ENCODE data around the gene LRRTM4. TPM values are rescaled to one million over a fixed set of nuclear protein-coding genes. Genes with fewer than 3 reads are reported as not detected.

LRRTM4 gene
- total and polyA plus RNA-seq, 2 donors (not counting 1 experiment from before 2014, with no cell fraction given) = not detected

GRCh38 chr2:77404189-77404588 lies 118.0 kb downstream of the LRRTM4 start:
- TF ChIP-seq CTCF (IDR thresholded peaks at IDR 0.05) = no peak
- TF ChIP-seq EZH2 (IDR thresholded peaks at IDR 0.05; ENCODE audit: borderline replicate concordance, insufficient read depth, low read depth, low read length, poor library complexity, severe bottlenecking) = no peak
- no peaks in the 10 kb centered on the region for H3K9me3 ChIP-seq (ENCODE audit: control extremely low read depth in 1 of 3, control insufficient read depth in 2 of 3, insufficient read depth in 1 of 3, low read length in 2 of 3)
- no peak overlapping the region for H3K4me3 ChIP-seq (ENCODE audit: control extremely low read depth in 1 of 5, extremely low read depth in 1 of 5, insufficient read depth in 1 of 5, low read depth in 2 of 5, low read length in 4 of 5)
- CTCF ChIA-PET = no interaction called here
- H3K4me1 ChIP-seq (ENCODE audit: control insufficient read depth in 2 of 2, insufficient read depth in 2 of 2, low read length in 2 of 2) = no peaks in the 10 kb centered on the region
- intact Hi-C loops (cut with micrococcal nuclease) = no loop called here
- no CpG with 5 or more reads among the region's 1 CpG for WGBS (ENCODE audit: insufficient coverage)
- Mint-ChIP-seq H3K27me3 (no peaks in the 10 kb centered on the region), H3K9me3 (ENCODE audit: insufficient read depth) (peaks cover 8% of the 10 kb centered on the region), H3K4me3 (no peak overlapping the region), H3K27ac (no peak overlapping the region), H3K4me1 (no peaks in the 10 kb centered on the region)
- H3K36me3 ChIP-seq (replicated peaks in 1 of 2; ENCODE audit: control extremely low read depth in 1 of 2, control insufficient read depth in 1 of 2, extremely low read depth in 1 of 2, insufficient read depth in 2 of 2, low read length in 1 of 2) = no peaks in the 10 kb centered on the region
- DNase-seq = no peak
- no peak for ATAC-seq (ENCODE audit: low read depth)
- no peaks in the 10 kb centered on the region for H4K20me1 ChIP-seq (ENCODE audit: control insufficient read depth, insufficient read depth, low read length, poor library complexity, severe bottlenecking)
- no peak overlapping the region for H3K4me2 ChIP-seq (replicated peaks; ENCODE audit: low read depth, low read length, poor library complexity, severe bottlenecking)
- no peaks in the 10 kb centered on the region for H3K27me3 ChIP-seq (replicated peaks in 1 of 4; ENCODE audit: control extremely low read depth in 1 of 4, control insufficient read depth in 3 of 4, insufficient read depth in 4 of 4, low read length in 3 of 4)
- POLR2A ChIA-PET = no interaction called here
- H3K79me2 ChIP-seq (ENCODE audit: control insufficient read depth, insufficient read depth, low read length) = no peaks in the 10 kb centered on the region
- H2AFZ ChIP-seq (ENCODE audit: insufficient read depth, low read depth, low read length, poor library complexity, severe bottlenecking) = no peak overlapping the region
- no peak overlapping the region for H3K27ac ChIP-seq (ENCODE audit: low read length in 2 of 2)
- H3K9ac ChIP-seq (ENCODE audit: low read length) = no peak overlapping the region

GRCh38 chr2:77398970-77399600 lies 123.1 kb downstream of the LRRTM4 start:
- H3K4me3 ChIP-seq (ENCODE audit: control extremely low read depth in 1 of 5, extremely low read depth in 1 of 5, insufficient read depth in 1 of 5, low read depth in 2 of 5, low read length in 4 of 5) = no peak overlapping the region
- H3K9me3 Mint-ChIP-seq (ENCODE audit: insufficient read depth) = peaks cover 8% of the 10 kb centered on the region
- no peaks in the 10 kb centered on the region for H3K4me1 ChIP-seq (ENCODE audit: control insufficient read depth in 2 of 2, insufficient read depth in 2 of 2, low read length in 2 of 2)
- H3K9ac ChIP-seq (ENCODE audit: low read length) = no peak overlapping the region
- no peak for ATAC-seq (ENCODE audit: low read depth)
- no peak overlapping the region for H3K4me3 Mint-ChIP-seq
- ChIA-PET CTCF (no interaction called here), POLR2A (interaction anchor here (0.7 kb wide), 1 partner anchor 303 kb away, joined by 3 read pairs; no protein-coding TSS in a partner anchor)
- no peak overlapping the region for H3K4me2 ChIP-seq (replicated peaks; ENCODE audit: low read depth, low read length, poor library complexity, severe bottlenecking)
- no peaks in the 10 kb centered on the region for H3K27me3 Mint-ChIP-seq
- no peaks in the 10 kb centered on the region for H3K79me2 ChIP-seq (ENCODE audit: control insufficient read depth, insufficient read depth, low read length)
- H3K27ac ChIP-seq (ENCODE audit: low read length in 2 of 2) = no peak overlapping the region
- H2AFZ ChIP-seq (ENCODE audit: insufficient read depth, low read depth, low read length, poor library complexity, severe bottlenecking) = no peak overlapping the region
- H3K27ac Mint-ChIP-seq = no peak overlapping the region
- H3K27me3 ChIP-seq (replicated peaks in 1 of 4; ENCODE audit: control extremely low read depth in 1 of 4, control insufficient read depth in 3 of 4, insufficient read depth in 4 of 4, low read length in 3 of 4) = no peaks in the 10 kb centered on the region
- intact Hi-C loops (cut with micrococcal nuclease) = no loop called here
- no peak for TF ChIP-seq EZH2 (IDR thresholded peaks at IDR 0.05; ENCODE audit: borderline replicate concordance, insufficient read depth, low read depth, low read length, poor library complexity, severe bottlenecking)
- no peak for TF ChIP-seq CTCF (IDR thresholded peaks at IDR 0.05)
- no peaks in the 10 kb centered on the region for H3K36me3 ChIP-seq (replicated peaks in 1 of 2; ENCODE audit: control extremely low read depth in 1 of 2, control insufficient read depth in 1 of 2, extremely low read depth in 1 of 2, insufficient read depth in 2 of 2, low read length in 1 of 2)
- H4K20me1 ChIP-seq (ENCODE audit: control insufficient read depth, insufficient read depth, low read length, poor library complexity, severe bottlenecking) = no peaks in the 10 kb centered on the region
- DNase-seq = no peak
- no peaks in the 10 kb centered on the region for H3K4me1 Mint-ChIP-seq
- H3K9me3 ChIP-seq (ENCODE audit: control extremely low read depth in 1 of 3, control insufficient read depth in 2 of 3, insufficient read depth in 1 of 3, low read length in 2 of 3) = no peaks in the 10 kb centered on the region
- WGBS (ENCODE audit: insufficient coverage) = no CpG with 5 or more reads among the region's 4 CpGs
